Measurements from ENCODE around the gene SCAF8.
"Not testable (repeated sequence)": the region's sequence is repeated elsewhere in the genome, so short reads cannot be mapped to it uniquely, and the experiment has no call there.

Gene SCAF8

DNA sequence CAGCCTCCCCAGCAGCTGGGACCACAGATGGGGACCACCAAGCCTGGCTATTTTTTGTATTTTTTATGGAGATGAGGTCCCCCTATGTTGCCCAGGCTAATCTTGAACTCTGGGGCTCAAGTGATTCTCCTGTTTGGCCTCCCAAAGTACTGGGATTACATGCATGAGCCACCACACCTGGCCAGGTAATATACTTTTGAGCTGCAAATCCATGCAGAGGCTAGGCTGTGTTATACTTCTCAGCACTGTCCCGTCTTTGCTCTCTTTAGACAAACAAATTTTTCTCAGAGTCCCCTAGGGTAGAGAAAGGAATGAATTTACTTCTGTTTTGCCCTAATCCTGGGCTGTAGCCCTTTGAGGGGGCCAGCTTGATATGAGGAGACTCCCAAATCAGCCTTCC lies 13.4 kb upstream of the SCAF8 start:
- TF ChIP-seq POLR2A (IDR thresholded peaks at IDR 0.05; ENCODE audit: low read length) (no peak), GATA1 (IDR thresholded peaks at IDR 0.05; ENCODE audit: low read depth, low read length) (no peak)
- no peak for DNase-seq

DNA sequence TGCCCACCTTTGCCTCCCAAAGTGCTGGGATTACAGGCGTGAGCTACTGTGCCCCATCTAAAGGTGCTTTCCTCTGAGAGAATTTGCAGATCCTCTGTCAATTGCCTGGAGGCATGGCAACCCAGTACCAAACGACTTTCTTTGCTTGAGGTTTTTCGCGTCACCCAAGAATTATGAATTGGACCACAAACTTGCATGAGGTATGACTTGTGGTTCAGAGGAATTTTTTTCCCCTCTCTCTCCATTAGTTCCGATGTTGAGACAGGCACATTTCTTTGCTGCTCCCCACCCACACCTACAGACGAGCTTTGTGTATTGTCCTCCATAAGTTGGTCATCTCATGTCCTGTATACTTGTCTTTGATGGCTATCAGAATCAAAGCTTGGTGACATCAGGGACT lies 11.8 kb upstream of the SCAF8 start:
- TF ChIP-seq POLR2A (IDR thresholded peaks at IDR 0.05; ENCODE audit: low read length) = no peak
- DNase-seq = no peak

- no peak for TF ChIP-seq POLR2A (IDR thresholded peaks at IDR 0.05; ENCODE audit: low read length)
- no peak for TF ChIP-seq GATA1 (IDR thresholded peaks at IDR 0.05; ENCODE audit: low read depth, low read length)
- no peak for DNase-seq
Observed at GRCh38 chr6:154726887-154727286, 6.3 kb upstream of the SCAF8 start.

GRCh38 chr6:154731296-154732218 lies 1.7 kb upstream of the SCAF8 start:
- TF ChIP-seq GATA1 (IDR thresholded peaks at IDR 0.05; ENCODE audit: low read depth, low read length) (no peak), POLR2A (IDR thresholded peaks at IDR 0.05; ENCODE audit: low read length) (no peak)
- DNase-seq = peak; percentile 19 to 33

DNA sequence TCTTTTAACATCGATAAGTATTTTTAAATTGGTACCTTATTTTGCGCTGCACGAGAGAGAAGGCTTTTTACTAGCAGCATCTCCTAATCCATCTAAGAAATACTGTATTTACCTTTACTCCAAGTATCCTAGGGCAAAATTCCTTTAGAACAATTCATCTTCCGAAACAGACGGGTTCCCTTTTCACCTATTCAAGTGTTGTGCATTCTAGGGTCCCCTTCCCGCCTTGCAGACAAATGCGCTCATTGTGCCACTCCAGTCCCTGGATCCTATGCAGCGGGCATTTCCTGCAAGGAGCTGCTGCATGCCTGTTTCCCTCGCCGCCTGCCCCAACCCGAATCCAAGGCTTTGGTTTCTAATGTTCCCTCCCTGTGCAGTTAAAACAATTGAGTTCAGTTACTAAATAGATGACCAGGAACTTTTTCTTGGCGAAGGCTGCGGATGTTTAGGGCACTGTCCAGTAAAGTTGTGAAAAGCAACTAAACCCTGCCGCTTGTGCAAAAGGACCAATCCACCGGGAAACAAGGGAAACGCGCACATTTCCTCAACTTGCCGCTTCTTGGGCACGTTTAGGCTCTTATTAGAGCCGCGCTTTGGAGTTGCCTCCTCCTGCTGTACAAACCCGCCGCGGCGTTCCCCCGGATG lies 556 bp upstream of the SCAF8 start:
- no peak for DNase-seq
- TF ChIP-seq POLR2A (IDR thresholded peaks at IDR 0.05; ENCODE audit: low read length) (no peak), GATA1 (IDR thresholded peaks at IDR 0.05; ENCODE audit: low read depth, low read length) (no peak)

- peak; percentile 93 for DNase-seq
- TF ChIP-seq POLR2A (IDR thresholded peaks at IDR 0.05; ENCODE audit: low read length) = peak; percentile 41
- no peak for TF ChIP-seq GATA1 (IDR thresholded peaks at IDR 0.05; ENCODE audit: low read depth, low read length)
Observed at GRCh38 chr6:154733626-154734382, 588 bp downstream of the SCAF8 start.

GRCh38 chr6:154736618-154737259 lies 3.5 kb downstream of the SCAF8 start:
- DNase-seq = no peak
- TF ChIP-seq GATA1 (IDR thresholded peaks at IDR 0.05; ENCODE audit: low read depth, low read length) = no peak
- no peak for TF ChIP-seq POLR2A (IDR thresholded peaks at IDR 0.05; ENCODE audit: low read length)

DNA sequence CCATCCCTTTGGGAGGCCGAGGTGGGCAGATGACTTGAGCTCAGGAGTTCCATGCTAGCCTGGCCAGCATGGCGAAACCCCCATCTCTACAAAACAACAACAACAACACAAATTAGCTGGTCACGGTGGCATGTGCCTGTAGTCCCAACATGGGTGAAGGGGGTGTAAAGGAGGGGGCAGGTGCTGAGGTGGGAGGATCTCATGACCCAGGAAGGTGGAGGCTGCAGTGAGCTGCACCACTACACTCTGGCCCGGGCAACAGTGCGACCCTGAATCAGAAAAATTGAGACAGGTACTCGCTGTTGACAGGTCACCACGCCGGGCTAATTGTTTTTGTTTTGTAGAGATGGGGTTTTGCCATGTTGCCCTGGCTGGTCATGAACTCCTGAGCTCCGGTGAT lies 4.2 kb downstream of the SCAF8 start:
- no peak for DNase-seq
- TF ChIP-seq POLR2A (IDR thresholded peaks at IDR 0.05; ENCODE audit: low read length) (no peak), GATA1 (IDR thresholded peaks at IDR 0.05; ENCODE audit: low read depth, low read length) (no peak)

DNA sequence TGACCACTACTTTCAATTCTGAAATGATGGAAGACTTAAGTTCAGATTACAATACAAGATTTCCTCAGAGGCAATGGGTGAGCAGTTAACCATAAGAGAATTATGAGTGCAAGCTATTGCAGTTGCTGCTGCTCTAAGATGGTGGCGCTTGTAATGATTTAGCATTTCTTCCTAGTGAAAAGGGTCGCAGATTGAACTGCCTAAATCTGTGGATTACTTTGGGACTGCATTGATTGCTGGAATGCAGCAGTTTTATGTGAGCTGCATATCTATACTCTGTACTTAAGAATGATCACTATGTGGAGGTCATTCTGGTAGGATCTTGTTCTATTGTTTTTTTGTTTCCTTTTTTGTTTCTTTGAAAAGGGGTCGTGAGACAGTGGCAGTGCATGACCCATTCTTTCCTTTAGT lies 5.3 kb downstream of the SCAF8 start:
- DNase-seq = peak in 1 of 2 experiments; percentile 21
- TF ChIP-seq POLR2A (IDR thresholded peaks at IDR 0.05; ENCODE audit: low read length) (no peak), GATA1 (IDR thresholded peaks at IDR 0.05; ENCODE audit: low read depth, low read length) (no peak)

DNA sequence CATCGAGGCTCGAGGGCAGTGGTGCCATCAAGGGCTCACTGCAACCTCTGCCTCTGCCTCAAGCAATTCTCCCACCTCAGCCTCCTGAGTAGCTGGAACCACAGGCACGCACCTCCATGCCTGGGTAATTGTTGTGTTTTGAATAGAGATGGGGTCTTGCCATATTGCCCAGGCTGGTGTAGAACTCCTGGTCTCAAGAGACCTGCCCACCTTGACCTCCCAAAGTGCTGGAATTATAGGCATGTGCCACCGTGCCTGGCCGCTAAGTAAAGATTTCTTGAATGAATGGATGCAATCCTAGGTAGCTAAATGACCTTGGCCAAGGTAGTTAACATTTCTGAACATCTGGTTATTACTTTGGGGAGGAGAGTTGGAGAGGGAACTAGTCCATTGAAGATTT lies 7.4 kb downstream of the SCAF8 start:
- no peak for DNase-seq
- TF ChIP-seq GATA1 (IDR thresholded peaks at IDR 0.05; ENCODE audit: low read depth, low read length) (no peak), POLR2A (IDR thresholded peaks at IDR 0.05; ENCODE audit: low read length) (no peak)

DNA sequence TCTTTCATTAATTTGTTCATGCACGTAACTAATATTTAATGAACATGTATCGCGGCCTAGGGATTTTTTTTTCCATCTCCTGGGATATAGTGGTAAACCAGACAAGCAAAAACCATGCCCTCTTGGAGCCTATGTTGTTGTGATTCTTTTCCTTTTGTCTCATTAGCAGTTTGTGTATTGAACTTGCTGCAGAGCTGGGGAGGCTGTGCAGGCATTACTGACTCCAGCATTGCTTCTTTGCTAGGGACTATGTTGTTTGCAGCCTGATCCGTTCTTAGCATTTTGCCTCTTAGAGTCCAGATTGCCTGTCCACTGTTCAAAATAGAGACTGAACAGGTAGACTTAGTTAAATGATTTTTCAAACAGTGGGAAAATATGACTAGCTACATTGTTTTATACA lies 9.7 kb downstream of the SCAF8 start:
- TF ChIP-seq POLR2A (IDR thresholded peaks at IDR 0.05; ENCODE audit: low read length) (no peak), GATA1 (IDR thresholded peaks at IDR 0.05; ENCODE audit: low read depth, low read length) (no peak)
- DNase-seq = no peak

DNA sequence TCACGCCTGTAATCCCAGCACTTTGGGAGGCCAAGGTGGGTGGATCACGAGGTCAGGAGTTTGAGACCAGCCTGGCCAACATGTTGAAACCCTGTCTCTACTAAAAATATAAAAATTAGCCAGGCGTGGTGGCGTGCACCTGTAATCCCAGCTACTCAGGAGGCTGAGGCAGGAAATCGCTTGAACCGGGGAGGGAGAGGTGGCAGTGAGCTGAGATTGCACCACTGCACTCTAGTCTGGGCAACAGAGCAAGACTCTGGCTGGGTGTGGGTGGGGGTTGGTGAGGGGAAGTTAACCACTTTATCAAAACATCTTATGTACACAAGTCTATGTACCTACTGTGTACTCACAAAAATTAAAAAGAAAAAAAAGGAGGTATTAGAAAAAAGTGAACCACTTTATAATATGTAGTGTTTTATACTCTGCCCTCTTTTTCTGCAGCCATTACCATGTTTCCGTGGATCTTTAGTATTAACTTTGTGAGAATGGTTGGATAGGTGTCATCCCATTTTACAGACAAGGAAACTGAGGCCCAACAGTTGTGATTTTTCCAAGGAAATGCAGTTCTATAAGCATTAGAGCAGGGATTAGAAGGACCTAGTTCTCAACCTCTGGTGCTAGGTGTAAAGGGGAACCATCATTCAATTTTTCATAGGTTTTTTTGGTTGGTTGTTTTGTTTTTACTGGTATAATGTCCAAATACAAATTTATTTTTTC lies 11.0 kb downstream of the SCAF8 start:
- not testable (repeated sequence) for DNase-seq

DNA sequence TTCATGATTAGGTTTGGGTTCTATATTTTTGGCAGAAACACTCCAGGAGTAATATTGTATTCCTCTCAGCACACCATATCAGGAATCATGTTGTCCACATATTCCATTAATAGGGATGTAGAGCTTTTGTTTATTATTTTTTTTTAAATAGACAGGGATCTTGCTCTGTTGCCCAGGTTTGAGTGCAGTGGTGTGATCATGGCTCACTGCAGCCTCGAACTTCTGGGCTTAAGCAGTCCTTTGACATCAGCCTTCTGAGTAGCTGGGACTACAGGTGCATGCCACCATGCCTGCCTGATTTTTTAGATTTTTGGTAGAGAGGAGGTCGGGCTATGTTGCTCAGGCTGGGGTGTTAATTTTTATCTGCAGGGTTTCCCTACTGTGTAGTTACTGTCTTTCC lies 12.0 kb downstream of the SCAF8 start:
- TF ChIP-seq GATA1 (IDR thresholded peaks at IDR 0.05; ENCODE audit: low read depth, low read length) = no peak
- no peak for TF ChIP-seq POLR2A (IDR thresholded peaks at IDR 0.05; ENCODE audit: low read length)
- no peak for DNase-seq

All from erythroblast (primary cell).